NB4 (cell line): ENCODE data around the gene TBC1D30.

Experiments
- CTCF ChIP-seq: IDR thresholded peaks from one replicate; pipeline ENCODE4 v1.5.1; 2012; ENCODE audit warnings: low read depth, low read length
- MAX ChIP-seq: IDR thresholded peaks from 2 replicates; pipeline ENCODE4 v1.6.1; 2011; ENCODE audit warnings: low read depth, low read length
- MYC ChIP-seq: IDR thresholded peaks from 2 replicates; pipeline ENCODE4 v1.6.1; 2011; ENCODE audit warnings: low read depth, low read length
- POLR2A ChIP-seq: IDR thresholded peaks from 2 replicates; pipeline ENCODE4 v1.6.1; 2011; ENCODE audit warnings: mild to moderate bottlenecking; ENCODE audit not compliant: insufficient read length; ENCODE audit errors: extremely low read depth

GRCh38 chr12:64813723-64814122 lies 10.7 kb upstream of the TBC1D30 start:
- no peak for TF ChIP-seq CTCF
- no peak for TF ChIP-seq MYC
- TF ChIP-seq POLR2A: no peak
- TF ChIP-seq MAX: no peak
